GM12891 (cell line): ENCODE measurements around the gene NGEF.

Source experiments
- PAX5 ChIP-seq: IDR thresholded peaks from 2 replicates; pipeline ENCODE4 v1.6.1; 2011; ENCODE audit warnings: low read length, moderate library complexity, mild to moderate bottlenecking; ENCODE audit not compliant: insufficient read depth, severe bottlenecking
- POLR2A ChIP-seq: IDR thresholded peaks from 2 replicates; pipeline ENCODE4 v1.6.1; 2011; ENCODE audit warnings: low read depth, low read length, control low read depth
- POLR2AphosphoS5 ChIP-seq: IDR thresholded peaks from 2 replicates; pipeline ENCODE4 v1.6.1; 2011; ENCODE audit warnings: low read depth, low read length, control low read depth
- POU2F2 ChIP-seq: IDR thresholded peaks from 2 replicates; pipeline ENCODE4 v1.6.1; 2011; ENCODE audit warnings: low read depth, mild to moderate bottlenecking, control low read depth, low read length, moderate library complexity
- SPI1 ChIP-seq: IDR thresholded peaks from 2 replicates; pipeline ENCODE4 v1.6.1; 2011; ENCODE audit warnings: low read depth, low read length, control low read depth
- TAF1 ChIP-seq: IDR thresholded peaks from 2 replicates; pipeline ENCODE4 v1.6.1; 2011; ENCODE audit warnings: low read depth, low read length, control low read depth

DNA sequence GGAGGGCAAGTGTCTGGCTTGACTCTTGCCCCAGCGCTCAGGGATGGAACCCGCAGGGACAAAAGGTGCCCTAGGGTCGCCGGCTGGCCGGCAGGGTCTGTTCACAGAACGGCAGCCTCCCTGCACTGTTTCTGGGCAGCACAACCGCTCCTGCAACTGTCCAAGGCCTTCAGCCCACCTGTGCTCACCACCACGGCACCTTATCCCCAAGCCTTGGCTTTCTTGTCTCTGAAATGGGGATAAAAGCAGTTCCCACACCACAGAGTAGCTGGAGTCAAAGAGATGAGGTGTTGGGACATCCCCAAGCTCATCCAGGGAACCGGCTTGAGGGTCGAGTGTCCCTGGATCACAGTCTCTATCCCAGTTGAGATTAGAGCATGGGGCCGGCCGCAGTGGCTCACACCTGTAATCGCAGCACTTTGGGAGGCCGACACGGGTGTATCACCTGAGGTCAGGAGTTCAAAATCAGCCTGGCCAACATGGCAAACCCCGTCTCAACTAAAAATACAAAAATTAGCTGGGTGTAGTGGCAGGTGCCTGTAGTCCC, 138.3 kb downstream of the NGEF start:
- TF ChIP-seq POLR2A (no peak), POLR2AphosphoS5 (no peak), TAF1 (no peak), POU2F2 (no peak), PAX5 (no peak), SPI1 (no peak)
